ENCODE results near the gene RPL12. TPM values are rescaled to one million over a fixed set of nuclear protein-coding genes. Genes with fewer than 3 reads are reported as not detected.

Gene RPL12
- 1,000 to 10,000 TPM in 3 of 6 donors, 100 to 1,000 TPM in 3; 746 to 1,435 (median 897) TPM for total RNA-seq
- polyA plus RNA-seq: 1,000 to 10,000 TPM; 1,882 to 2,729 TPM

DNA sequence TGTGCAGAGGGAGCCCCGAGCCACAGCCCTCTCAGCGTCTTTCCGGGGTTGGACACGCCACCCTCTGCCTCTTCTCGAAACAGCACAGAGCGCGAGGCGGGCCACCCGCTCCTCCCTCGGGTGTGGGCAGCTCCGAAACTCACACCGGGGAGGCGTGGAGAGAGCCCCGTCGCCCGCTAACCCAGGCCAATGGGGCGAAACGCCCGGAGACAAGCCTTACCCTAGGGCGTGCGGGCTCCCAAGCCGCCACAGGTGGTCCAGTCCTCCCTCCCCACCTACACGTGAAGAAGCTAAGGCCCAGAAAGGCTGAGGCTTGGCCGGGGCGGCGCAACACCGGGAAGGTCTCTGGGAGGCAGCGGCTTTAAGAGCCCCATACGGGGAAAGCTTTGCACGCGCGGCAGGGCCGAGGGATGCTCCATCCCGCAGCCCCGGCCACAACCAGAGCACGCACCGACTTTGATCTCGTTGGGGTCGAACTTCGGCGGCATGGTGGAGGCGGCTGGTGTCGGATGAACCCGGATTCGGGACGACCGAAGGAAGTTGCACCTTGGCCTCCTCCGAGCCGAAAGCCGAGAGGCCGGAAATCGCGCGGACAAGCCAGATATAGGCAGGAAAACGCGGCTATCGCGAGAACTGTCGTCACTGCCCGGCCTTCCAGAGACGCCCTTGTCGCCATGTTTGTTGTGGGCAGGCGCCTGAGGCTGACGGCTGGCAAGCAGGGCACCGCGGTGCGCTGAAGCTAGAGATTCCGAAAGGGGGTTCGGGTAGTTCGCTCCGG lies at the start of gene RPL12, which contains the start of gene LRSAM1:
Gene RPL12 (minus strand): TSS at position 577 of the 778 bp plus-strand sequence. CDS start 89 bp downstream, at position 488.
Gene LRSAM1 (plus strand): TSS at position 681 of the 778 bp plus-strand sequence. CDS start 3,018 bp downstream, outside the sequence.
- TF ChIP-seq, protein P1, sequence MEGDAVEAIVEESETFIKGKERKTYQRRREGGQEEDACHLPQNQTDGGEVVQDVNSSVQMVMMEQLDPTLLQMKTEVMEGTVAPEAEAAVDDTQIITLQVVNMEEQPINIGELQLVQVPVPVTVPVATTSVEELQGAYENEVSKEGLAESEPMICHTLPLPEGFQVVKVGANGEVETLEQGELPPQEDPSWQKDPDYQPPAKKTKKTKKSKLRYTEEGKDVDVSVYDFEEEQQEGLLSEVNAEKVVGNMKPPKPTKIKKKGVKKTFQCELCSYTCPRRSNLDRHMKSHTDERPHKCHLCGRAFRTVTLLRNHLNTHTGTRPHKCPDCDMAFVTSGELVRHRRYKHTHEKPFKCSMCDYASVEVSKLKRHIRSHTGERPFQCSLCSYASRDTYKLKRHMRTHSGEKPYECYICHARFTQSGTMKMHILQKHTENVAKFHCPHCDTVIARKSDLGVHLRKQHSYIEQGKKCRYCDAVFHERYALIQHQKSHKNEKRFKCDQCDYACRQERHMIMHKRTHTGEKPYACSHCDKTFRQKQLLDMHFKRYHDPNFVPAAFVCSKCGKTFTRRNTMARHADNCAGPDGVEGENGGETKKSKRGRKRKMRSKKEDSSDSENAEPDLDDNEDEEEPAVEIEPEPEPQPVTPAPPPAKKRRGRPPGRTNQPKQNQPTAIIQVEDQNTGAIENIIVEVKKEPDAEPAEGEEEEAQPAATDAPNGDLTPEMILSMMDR (IDR thresholded peaks at IDR 0.05): no peak
- intact Hi-C loops (cut with DNase I): no loop called here
- H3K36me3 ChIP-seq: peaks cover 7 to 25% (median 12%) of the 10 kb centered on the region in 3 donors
- peak within 1 kb of the TSS; percentile 62 to 92 (median 83) for H3K27ac ChIP-seq
- peaks cover 0 to 13% (median 4%) of the 10 kb centered on the region in 3 donors for H3K4me1 ChIP-seq
- no peaks in the 10 kb centered on the region for H3K9me3 ChIP-seq
- ATAC-seq (peak; percentile 82 to 91 (median 84)), DNase-seq (peak; percentile 94 to 100 (median 98)), FAIRE-seq (no peak)
- peak within 1 kb of the TSS; percentile 72 to 90 (median 78) for H3K4me3 ChIP-seq
- H3K27me3 ChIP-seq: no peaks in the 10 kb centered on the region
- WGBS, 2 donors: 1% methylated on average over 66 to 71 of the region's 71 CpGs

DNA sequence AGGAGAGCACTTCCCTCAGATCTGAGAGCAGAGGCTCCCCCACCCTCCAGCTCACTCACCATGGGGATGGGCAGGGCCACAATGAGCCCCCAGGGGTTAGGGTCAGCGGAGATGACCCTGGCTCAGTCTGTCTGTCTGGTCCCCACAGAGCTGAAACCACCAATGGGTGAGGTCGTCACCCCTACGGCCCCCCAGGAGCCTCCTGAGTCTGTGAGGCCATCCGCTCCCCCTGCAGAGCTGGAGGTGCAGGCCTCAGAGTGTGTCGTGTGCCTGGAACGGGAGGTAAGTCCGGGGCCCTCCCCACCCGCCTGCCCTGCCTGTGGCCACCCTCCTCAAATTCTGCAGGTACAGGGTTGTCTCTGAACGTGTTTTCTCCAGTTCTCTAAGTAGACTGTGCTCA lies 49.7 kb upstream of the RPL12 start:
- Histone ChIP-seq H3K27ac (no peak overlapping the region), H3K9me3 (no peaks in the 10 kb centered on the region), H3K27me3 (no peaks in the 10 kb centered on the region), H3K4me1 (peaks cover 0 to 1% (median 0%) of the 10 kb centered on the region in 3 donors), H3K36me3 (peaks cover 0 to 27% (median 20%) of the 10 kb centered on the region in 3 donors), H3K4me3 (no peak overlapping the region)
- FAIRE-seq (no peak), ATAC-seq (no peak), DNase-seq (peak in 1 of 6 donors; percentile 43)
- intact Hi-C loops (cut with DNase I): loop anchor here in 2 of 3 donors (5.0 to 10.0 kb wide), 2 partner anchors 84 to 86 kb away; no protein-coding TSS in a partner anchor
- TF ChIP-seq, protein P1 (IDR thresholded peaks at IDR 0.05): no peak
- 88 to 90% methylated on average over 9 of the region's 9 CpGs for WGBS, 2 donors

DNA sequence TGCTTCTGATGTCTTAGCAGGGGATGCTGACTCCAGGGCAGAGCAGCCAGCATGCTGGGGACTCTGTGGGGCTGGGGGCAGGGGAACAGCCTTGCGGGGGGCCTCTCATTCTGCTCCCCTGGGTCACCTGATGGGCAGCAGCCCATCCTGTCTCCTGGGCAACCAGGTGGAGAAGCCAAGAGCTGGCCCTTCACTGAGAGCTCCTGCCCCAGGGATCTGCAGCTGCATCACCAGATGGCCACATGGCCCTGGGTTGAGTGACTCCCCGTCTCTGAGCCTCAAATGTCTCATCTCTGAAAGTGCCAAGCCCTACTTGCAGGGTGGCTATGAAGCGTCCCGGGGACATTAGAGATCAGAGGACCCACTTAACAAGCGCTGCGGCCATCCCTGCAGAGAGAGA lies 49.2 kb upstream of the RPL12 start:
- FAIRE-seq: no peak
- ATAC-seq: peak in 1 of 4 donors; percentile 2
- Histone ChIP-seq H3K4me3 (no peak overlapping the region), H3K9me3 (no peaks in the 10 kb centered on the region), H3K4me1 (peaks cover 0 to 6% (median 4%) of the 10 kb centered on the region in 3 donors), H3K36me3 (peaks cover 0 to 27% (median 20%) of the 10 kb centered on the region in 3 donors), H3K27me3 (no peaks in the 10 kb centered on the region), H3K27ac (no peak overlapping the region)
- WGBS, 2 donors: 83 to 90% methylated on average over 6 of the region's 6 CpGs
- intact Hi-C loops (cut with DNase I): loop anchor here in 2 of 3 donors (5.0 to 10.0 kb wide), 2 partner anchors 84 to 87 kb away; no protein-coding TSS in a partner anchor
- TF ChIP-seq, protein P1 (IDR thresholded peaks at IDR 0.05): no peak
- DNase-seq: peak in 2 of 6 donors; percentile 41 to 48

DNA sequence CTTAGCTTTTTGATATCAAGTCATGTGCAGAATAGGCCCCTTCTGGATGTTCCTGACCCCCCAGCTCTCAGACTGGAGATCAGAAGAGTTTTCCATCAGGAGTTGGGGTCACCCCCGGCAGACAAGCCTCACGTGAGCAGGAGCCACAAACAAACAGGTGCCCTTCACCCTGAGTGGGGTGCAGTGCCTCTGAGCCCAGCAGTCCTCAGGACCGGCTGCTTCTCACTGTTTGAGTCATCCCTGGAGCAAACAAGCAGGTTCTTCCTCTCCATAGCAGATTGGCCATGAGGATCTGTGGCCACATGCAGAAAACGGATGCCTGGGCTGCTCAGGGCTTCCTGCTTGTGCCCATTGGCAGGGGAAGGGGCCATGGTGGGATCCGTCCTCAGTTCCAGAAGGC lies 47.1 kb upstream of the RPL12 start:
- Histone ChIP-seq H3K27ac (no peak overlapping the region), H3K27me3 (no peaks in the 10 kb centered on the region), H3K9me3 (no peaks in the 10 kb centered on the region), H3K36me3 (peaks cover 0 to 13% (median 7%) of the 10 kb centered on the region in 3 donors), H3K4me1 (peaks cover 11 to 16% (median 14%) of the 10 kb centered on the region in 3 donors), H3K4me3 (no peak overlapping the region)
- FAIRE-seq: no peak
- ATAC-seq: no peak
- TF ChIP-seq, protein P1 (IDR thresholded peaks at IDR 0.05): no peak
- intact Hi-C loops (cut with DNase I): loop anchor here in 2 of 3 donors (10.0 kb wide), 1 partner anchor 237 kb away; the partner anchor contains the start of gene TOR2A (in 2 of the 2)
- 85 to 88% methylated on average over 5 of the region's 5 CpGs for WGBS, 2 donors
- peak in 1 of 6 donors; percentile 20 for DNase-seq

All from pancreas (tissue), 10 donors.